HG02884 (cell line): ENCODE data around the gene STX2.
A peak's percentile ranks its signal among the peaks of the same experiment; 100 is the strongest.
"Not testable (repeated sequence)": the region's sequence is repeated elsewhere in the genome, so short reads cannot be mapped to it uniquely, and the experiment has no call there.

ENCODE experiments used
- ATAC-seq: cut with Tn5 transposase; IDR thresholded peaks from one replicate; pipeline ENCODE4 v1.9.1; 2021; ENCODE audit warnings: mild to moderate bottlenecking, moderate library complexity; ENCODE audit not compliant: unreplicated experiment

STX2 gene

GRCh38 chr12:130803702-130804101 is 35.3 kb downstream of the STX2 start:
- ATAC-seq, result no peak

GRCh38 chr12:130800312-130800711 is 38.7 kb downstream of the STX2 start:
- ATAC-seq, result peak; percentile 66

GRCh38 chr12:130799051-130799450 is 40.0 kb downstream of the STX2 start:
- no peak for ATAC-seq

GRCh38 chr12:130796985-130797686 is 41.9 kb downstream of the STX2 start:
- ATAC-seq, result no peak

- no peak for ATAC-seq
These were observed 43.1 kb downstream of the STX2 start for GRCh38 chr12:130795906-130796305.

- no peak for ATAC-seq
These were observed 45.5 kb downstream of the STX2 start for GRCh38 chr12:130793554-130793849.

GRCh38 chr12:130792821-130793553 is 46.1 kb downstream of the STX2 start:
- no peak for ATAC-seq

GRCh38 chr12:130791629-130792028 is 47.4 kb downstream of the STX2 start:
- ATAC-seq, result no peak

- ATAC-seq, result no peak
These were observed 50.5 kb downstream of the STX2 start for GRCh38 chr12:130788515-130788914.

GRCh38 chr12:130787445-130788410 is 51.3 kb downstream of the STX2 start:
- ATAC-seq, result no peak

- ATAC-seq, result no peak
These were observed 52.0 kb downstream of the STX2 start for GRCh38 chr12:130787041-130787440.

GRCh38 chr12:130783110-130783715 is 55.8 kb downstream of the STX2 start:
- no peak for ATAC-seq

GRCh38 chr12:130782245-130782644 is 56.8 kb downstream of the STX2 start:
- not testable (repeated sequence) for ATAC-seq

- no peak for ATAC-seq
These were observed 58.0 kb downstream of the STX2 start for GRCh38 chr12:130780880-130781575.

- ATAC-seq, result no peak
These were observed 58.7 kb downstream of the STX2 start for GRCh38 chr12:130780325-130780724.

- no peak for ATAC-seq
These were observed 60.3 kb downstream of the STX2 start for GRCh38 chr12:130778776-130779175.

GRCh38 chr12:130776857-130777339 is 62.2 kb downstream of the STX2 start:
- no peak for ATAC-seq

- ATAC-seq, result peak; percentile 53
These were observed 62.8 kb downstream of the STX2 start for GRCh38 chr12:130775953-130776856.

- no peak for ATAC-seq
These were observed 68.5 kb downstream of the STX2 start for GRCh38 chr12:130770413-130771028.
